Astrocyte (in vitro differentiated cells and primary cell): ENCODE data around the gene LMCD1.

ENCODE experiments used
- CTCF ChIP-seq: IDR thresholded peaks from 2 replicates; pipeline ENCODE4 v1.5.1; 2011; ENCODE audit warnings: low read depth, mild to moderate bottlenecking, inconsistent platforms, low read length, moderate library complexity; ENCODE audit not compliant: insufficient read depth
- EZH2 ChIP-seq: IDR thresholded peaks from 2 replicates; pipeline ENCODE4 v1.6.1; 2012; ENCODE audit warnings: mild to moderate bottlenecking, low read length, inconsistent platforms; ENCODE audit not compliant: insufficient read depth

DNA sequence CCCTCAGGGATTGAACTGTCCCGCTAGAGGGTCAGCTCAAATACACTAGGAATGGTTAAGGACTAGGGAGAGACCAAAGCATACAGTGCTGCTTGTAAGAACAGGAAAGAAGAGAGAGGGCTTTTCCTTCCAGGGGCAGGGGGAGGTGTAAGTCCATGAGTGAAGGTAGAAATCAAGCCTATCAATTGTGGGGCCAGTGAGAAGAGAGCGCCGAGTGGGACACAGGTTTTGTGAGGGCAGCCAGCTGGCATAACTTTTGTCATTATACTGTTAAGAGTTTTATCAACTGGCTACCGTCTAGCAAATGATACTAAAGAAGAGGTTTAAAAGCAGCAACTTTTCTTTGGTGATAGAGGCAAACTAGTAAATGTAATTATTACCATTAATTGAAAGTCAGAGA is 45.0 kb downstream of the LMCD1 start:
- no peak for TF ChIP-seq EZH2
- no peak for TF ChIP-seq CTCF
